ENCODE data around the gene ZBP1.

ZBP1 gene

GRCh38 chr20:57598491-57598890, 21.7 kb downstream of the ZBP1 start:
- DNase-seq (ENCODE audit: low read depth, low spot score): no peak

GRCh38 chr20:57598060-57598459, 22.2 kb downstream of the ZBP1 start:
- no peak for DNase-seq (ENCODE audit: low read depth, low spot score)

DNA sequence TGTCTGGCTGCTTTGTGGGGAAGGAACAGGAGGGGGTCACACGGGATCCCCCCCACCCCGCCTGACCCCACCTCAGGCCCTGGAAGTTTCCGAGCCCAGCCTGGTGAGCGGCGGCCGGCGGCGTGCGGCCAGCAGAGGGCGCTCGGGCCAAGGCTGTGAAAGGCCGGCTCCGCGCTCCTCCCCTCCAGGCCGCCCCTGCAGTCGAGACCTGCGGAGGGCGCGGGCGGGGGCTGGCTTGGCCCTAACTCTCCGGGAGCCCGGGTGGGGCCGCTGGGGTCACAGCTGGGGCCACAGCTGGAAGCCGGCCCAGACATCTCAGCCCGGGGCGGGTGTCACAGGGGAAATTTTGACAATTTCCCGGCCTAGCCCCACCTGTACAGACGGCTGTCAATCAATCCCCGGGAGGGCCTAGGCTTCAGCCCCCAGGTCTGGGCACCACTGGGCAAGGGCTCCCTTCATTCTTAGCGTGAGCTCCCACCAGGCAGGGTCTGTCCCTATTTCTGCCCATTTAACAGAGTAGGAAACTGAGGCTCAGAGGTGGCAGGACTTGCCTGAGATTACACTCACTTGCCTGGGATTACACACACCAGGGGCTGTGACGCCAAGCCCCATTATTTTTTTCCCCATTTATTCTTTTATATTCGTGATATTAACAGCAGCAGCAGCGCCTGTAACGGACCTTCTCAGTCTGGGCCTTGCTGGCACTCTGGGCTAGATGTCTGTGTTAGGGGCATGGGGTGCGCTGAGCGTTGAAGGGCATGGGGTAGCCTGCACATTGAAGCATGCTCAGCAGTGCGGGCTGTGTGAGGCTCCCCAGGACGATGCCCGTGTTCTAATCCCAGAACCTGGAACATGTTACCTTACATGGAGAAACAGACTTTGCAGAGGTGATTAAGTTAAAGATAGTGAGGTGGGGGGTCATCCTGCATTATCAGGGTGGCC, 23.0 kb downstream of the ZBP1 start:
- DNase-seq (ENCODE audit: low read depth, low spot score): peak; percentile 40

GRCh38 chr20:57596358-57596757, 23.9 kb downstream of the ZBP1 start:
- no peak for DNase-seq (ENCODE audit: low read depth, low spot score)

- no peak for DNase-seq (ENCODE audit: low read depth, low spot score)
These were observed 24.9 kb downstream of the ZBP1 start for GRCh38 chr20:57595041-57596030.

GRCh38 chr20:57594092-57594951, 25.9 kb downstream of the ZBP1 start:
- DNase-seq (ENCODE audit: low read depth, low spot score): no peak

GRCh38 chr20:57593134-57593886, 26.9 kb downstream of the ZBP1 start:
- DNase-seq (ENCODE audit: low read depth, low spot score): no peak

GRCh38 chr20:57592263-57593092, 27.7 kb downstream of the ZBP1 start:
- no peak for DNase-seq (ENCODE audit: low read depth, low spot score)

GRCh38 chr20:57591289-57592229, 28.7 kb downstream of the ZBP1 start:
- no peak for DNase-seq (ENCODE audit: low read depth, low spot score)

GRCh38 chr20:57590485-57591288, 29.5 kb downstream of the ZBP1 start:
- DNase-seq (ENCODE audit: low read depth, low spot score): no peak

DNA sequence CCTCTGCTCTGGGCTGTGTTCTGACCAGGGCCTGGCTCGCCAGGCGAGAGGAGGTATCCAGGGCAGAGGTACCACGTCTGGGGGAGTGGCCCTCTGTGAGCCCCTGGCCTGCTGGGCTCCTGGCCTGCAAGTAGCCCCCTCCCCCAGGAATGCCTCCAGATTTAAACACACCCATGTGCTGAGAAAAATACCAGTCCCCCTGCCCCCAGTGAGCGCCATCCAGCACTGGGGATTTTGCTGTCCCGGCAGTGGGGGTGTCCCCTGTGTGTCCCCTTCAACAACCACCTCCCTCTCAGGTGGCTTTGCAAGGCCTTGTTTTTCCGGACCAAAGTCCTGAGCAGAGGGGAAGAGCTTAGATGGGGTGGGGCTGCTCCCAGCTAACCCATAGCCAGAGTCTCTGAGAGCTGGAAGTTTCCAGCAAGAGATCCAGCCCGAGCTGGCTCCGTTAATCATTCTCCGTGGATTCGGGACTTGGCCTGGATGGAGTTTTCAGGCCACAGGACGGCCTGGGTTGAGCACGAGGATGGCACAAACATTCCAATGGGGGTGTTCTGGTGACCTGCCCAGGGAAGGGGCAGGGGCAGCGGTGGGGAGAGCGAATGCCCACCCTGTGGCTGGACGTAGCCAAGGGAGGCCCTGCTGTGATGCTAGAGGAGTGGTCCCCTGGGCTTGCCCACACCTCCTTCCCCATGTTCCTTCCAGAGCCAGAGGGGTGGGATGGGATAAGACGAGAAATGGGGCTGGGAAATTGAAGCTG, 30.3 kb downstream of the ZBP1 start:
- DNase-seq (ENCODE audit: low read depth, low spot score): no peak

DNA sequence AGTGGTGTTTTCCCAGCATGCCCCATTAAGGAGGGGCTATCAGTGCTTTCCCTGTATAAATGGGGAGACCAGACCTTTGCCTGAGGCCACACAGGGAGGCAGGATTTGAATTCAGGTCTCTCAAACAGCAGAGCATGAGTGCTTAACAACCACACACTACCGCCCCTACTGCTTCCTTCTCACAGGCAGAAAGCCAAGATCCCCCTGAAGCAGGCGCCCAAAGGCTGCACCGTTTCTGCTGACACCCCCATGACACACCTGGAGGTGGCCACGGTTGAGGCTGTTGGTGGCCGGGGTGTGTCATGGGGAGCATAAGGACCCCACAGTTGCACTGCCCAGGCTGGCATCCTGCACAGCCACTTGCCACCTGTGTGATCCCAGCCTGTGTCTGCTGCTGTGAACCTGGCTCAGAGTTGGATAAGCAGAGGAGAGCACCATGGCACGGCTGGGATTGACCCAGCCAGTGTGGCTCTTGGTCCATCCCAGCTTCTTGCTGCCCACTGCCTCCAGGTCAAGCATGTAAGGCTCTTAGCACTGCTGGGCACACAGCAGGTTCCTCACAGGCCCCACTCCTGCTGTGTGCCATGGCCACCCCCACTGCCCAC, 31.0 kb downstream of the ZBP1 start:
- DNase-seq (ENCODE audit: low read depth, low spot score): no peak

- DNase-seq (ENCODE audit: low read depth, low spot score): no peak
These were observed 31.6 kb downstream of the ZBP1 start for GRCh38 chr20:57588596-57588995.

- DNase-seq (ENCODE audit: low read depth, low spot score): no peak
These were observed 32.2 kb downstream of the ZBP1 start for GRCh38 chr20:57587989-57588377.

- DNase-seq (ENCODE audit: low read depth, low spot score): no peak
These were observed 32.8 kb downstream of the ZBP1 start for GRCh38 chr20:57587278-57587988.

GRCh38 chr20:57586943-57587277, 33.3 kb downstream of the ZBP1 start:
- DNase-seq (ENCODE audit: low read depth, low spot score): no peak

All from activated CD4-positive, CD25-positive, alpha-beta regulatory T cell treated with anti-CD3 and anti-CD28 coated beads, Interleukin-2, amount 50 U/mL, for 16 hours (primary cell).